Activated T-cell treated with anti-CD3 and anti-CD28 coated beads for 1 hour (primary cell): ENCODE data around the gene SPATA24.
"Not testable (repeated sequence)": the region's sequence is repeated elsewhere in the genome, so short reads cannot be mapped to it uniquely, and the experiment has no call there.

ENCODE experiments used
- DNase-seq: peaks from one replicate; pipeline ENCODE4 v3.0.0-alpha.2; 2020; ENCODE audit warnings: low read depth

The SPATA24 gene

DNA sequence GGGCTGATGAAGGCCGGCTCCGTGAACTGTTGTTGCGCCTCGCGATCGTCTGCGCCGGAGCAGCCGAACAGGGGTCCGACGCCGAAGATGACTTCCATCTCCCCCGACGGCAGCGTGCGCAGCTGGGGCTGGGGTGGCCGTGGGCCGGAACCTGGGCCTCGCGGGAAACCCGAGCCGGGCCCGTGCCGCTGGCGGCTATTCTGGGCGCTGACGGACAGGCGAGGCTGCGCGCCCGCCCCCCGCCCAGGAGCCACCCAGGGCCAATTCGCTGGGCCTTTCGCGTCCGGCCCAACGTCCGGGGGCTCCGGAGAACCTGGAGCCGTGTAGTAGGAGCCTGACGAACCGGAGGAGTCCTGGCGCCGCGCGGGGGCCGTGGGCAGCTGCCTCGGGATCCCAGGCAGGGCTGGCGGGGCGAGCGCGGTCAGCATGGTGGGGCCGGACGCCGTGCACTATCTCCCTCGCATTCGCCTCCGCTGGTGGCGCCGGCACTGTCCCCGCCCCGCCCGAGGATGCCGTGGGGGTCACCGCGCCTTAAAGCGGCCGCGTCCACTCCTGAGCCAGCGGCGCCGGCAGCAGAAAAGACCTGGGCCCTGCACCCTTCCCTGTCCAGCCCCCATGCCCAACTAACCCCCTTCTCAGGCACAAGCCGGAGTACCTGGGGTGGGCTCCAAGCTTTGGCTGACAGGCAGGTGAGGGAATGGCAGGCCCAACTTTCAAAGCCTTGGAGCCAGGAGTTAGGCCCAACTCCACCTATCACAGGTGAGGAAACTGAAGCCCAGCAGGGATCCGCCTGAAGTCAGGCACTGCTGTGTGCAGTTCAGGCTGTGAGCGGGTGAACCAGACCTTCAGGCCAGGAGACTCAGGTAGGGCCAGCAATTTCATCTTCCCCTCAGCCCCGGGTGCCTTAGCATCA is 9.0 kb downstream of the SPATA24 start, which contains the start of gene PROB1:
TSS of gene PROB1 (minus strand) at position 451 of the 913 bp plus-strand sequence. CDS start at position 428, 23 bp downstream.
- no peak for DNase-seq

DNA sequence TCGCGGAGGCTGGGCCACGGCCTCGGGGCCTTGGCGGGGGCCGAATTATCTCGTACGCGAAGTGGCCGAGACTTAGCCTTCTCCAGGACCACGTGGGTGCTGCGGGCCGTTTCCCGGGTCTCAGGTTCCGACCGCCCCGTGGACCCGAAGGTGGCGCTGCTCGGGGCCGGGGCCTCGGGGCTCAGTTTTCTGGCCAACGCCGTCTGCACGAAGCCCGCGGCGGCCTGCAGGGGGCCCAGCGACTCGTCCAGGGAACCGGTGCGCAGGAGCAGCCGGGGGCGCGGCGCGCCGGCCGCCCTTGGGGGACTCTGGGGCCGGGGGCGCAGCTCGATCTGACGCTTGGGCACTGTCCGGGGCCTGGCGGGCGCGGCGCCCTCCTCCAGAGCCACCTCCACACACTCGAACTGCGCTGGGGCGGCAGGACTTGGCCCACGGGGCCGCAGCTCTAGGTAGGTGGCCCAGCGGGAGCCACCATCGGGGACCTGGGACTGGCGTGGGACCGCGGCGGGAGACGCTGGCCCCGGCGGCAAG is 9.7 kb downstream of the SPATA24 start:
- DNase-seq = no peak

DNA sequence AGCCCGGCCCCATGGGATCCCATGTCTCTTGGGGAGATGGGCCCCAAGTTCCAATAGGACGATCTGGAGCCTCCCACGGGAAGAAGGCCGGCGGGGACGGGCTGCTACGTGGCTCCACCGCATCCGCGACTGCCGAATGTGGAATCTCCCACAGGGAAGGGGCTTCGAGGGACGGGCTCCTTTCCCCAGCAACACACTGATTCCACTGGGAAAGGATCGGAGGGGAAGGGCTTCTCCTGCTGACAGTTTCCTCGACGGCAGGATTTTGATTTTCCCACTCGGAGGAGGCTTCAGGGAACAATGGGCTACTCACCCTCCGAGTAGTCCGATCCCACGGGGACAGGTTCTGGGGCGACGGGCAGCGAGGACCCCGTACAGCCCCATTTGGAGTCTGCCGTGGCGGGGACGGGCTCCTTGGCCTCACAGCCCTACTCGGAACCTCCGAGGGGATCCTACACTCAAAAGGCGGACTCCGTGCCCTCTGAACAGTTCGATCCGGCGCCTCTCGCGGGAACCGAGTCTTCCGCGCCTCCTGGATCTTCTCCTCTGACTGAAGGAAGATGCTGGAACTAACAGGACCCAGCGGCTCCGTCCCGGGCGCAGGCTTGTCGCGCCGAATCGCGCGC is 10.3 kb downstream of the SPATA24 start:
- DNase-seq = no peak

DNA sequence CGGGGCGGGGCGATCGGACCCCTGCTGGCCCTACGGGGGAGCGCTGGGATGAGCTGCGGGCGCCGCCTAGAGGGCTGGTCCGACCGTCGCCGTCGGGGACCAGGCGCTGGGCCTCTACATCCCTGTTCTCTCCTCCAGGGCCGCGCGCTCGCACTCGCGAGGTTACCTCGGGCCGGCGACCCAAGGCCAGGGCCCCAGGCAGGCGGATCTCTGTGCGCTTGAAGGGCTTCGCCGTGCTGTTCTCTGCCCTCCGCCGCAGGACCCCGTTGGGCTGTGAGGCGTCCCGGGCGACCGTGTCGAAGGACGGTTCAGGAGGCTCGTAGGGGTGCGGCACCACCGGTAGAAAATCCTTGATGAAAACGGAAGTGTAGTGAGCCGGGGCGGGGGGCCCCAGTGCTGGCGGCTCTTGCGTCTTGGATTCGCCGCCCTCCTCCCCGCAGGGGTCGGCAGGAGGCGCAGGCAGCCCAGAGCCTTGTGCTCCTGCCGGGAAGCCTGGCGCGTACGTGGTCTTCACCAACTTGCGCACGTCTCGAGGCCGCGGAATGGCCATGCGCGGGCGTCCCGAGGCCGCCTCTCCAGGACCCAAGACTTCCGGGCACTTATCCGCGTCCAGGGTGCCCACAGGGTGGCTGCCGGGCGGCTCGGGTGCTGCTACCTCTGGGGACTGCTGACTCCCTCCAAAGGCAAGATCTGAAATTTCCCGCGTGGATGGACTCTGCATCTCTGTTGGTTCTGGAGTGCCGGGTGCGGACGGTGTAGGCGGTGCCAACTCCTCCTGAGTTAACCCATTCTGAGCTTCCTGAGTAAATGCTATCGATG is 11.0 kb downstream of the SPATA24 start:
- DNase-seq = peak; percentile 61

DNA sequence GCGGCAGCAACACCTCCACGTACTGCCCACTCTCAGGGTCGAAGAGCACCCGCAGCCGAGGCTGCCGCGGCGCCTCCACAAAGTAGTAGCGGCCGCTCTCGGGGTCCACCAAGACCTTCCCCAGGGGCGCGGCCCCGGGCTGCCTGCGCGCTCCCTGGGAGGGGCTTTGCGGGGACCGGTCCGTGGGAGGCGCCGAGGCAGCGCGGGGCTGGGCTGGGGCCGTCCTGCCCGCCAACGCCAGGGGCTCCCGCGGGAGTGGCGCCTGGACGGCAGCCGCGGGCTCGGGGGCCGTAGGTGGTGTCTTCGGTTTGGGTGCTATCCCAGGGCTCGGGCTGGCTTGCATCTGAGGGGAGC is 11.6 kb downstream of the SPATA24 start:
- no peak for DNase-seq

DNA sequence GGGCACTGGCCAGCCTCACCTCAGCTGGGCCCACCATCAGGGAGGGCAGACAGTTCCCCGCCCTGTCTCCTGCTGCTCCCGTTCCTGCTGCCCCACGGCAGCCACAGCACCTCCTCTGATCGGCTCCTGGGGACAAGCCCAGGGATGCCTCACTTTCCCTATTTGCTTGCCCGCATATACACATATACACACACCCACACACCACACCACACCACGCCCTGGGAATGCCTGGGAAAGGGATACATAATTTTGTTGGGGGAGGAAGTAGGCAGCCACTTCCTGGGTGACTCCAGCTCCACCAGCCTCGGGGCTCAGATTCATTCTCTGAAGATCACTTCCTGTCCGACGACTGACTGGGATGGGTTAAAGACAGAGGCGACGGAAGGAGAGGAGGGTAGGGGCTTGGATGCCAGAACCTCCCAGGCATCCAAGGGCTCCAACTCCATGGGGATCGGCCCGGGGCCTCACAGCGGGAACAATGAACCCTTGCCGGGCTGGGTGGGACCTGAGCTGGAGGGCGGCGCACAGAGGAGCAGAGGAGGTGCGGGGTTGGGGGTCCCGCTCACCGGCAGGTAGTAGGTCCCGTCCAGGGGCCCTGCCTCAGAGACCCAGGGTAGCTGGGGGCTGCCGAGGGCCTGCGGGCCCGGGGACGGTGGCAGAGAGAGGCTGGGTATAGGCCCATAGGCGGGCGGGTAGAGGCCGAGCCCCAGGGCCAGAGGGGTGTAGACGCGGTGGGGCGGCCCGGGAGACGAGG is 12.1 kb downstream of the SPATA24 start:
- no peak for DNase-seq

DNA sequence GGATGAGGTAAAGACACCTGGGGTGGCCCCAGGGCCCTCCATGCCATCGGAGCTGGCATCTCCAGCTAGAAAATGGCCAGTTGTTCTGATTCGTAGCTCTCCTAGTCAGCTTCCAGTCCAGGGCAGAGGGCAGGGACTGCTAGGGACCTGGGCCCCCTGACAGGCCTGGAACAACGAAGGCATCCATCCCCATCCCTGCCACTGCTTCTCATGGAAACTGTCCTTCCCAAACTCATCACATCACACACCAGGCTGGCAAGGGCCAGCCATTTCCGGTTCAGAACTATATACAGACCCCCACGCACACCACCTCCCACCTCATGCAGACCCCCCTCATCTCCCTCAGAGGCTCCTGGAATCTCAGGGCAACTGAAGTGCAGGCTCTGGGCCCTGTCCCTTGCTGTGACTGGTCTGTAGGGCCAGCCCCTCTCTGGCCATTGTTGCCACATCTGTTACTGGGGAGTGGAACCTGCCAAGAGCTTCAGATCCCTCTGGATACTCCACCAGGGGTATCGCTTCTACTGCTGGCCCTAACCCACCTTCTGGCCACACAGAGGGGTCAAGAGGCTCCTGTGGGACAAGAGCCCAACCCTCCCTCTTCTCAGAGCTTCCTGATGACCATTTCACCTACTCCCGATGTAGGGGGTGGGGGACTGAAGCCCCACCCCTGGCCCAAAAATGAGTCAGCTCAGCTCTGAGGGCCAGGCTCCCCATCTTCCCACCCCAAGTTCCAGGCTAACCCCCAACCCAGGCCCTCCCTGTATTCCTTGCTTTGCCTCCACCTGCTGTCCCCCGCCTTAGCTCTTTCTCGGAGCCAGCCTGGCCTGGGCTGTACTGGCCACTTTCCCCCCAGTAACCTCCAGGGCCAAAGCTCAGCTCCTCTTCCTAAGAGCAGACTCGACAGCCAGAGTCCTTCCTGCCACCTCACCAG is 13.0 kb downstream of the SPATA24 start:
- DNase-seq = no peak

DNA sequence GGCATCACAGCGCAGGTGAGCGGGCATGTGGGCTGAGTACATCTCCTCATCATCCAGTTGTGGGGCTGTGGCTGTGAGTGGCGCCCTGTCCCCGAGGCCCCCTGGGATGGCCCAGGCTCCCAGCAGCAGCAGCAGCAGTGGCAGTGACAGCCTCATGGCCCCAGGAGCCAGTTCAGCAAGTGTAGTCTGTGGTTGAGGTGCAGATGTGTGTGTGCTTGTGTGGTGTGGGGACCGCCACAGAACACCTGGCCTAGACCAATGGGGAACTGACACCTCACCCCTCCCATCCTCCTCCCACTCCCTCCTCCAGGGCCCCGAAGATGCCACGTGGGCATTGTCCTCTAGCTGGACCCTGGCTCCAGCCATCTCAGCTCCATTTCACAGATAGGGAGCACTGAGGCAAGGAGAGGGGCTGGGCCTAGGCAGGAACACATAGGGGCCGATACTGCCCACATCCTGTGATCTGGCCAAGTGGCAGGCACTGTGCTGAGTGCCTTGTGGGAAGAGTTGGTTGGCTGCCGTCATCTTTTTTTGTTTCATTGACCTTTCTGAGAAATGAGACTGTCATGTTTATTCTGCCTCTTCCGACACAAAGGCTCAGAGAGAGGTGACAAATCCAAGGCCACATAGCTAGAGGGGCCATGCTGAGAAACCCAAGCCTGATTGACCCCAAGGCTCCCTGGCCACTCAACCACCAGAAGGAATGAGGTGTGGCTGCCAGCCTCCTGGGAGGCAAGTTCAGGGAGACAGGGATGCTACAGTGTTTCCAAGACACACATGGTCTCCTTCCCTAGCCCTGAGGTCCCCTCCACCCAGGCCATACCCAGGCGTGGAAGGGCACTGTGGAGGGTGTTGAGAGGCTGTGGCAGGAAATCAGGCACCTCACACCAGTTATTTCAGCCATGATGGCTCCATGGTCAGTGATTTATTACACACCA is 13.9 kb downstream of the SPATA24 start, which contains the start of gene MZB1:
TSS of gene MZB1 (minus strand) at position 213 of the 938 bp plus-strand sequence. CDS start at position 156, 57 bp downstream.
- DNase-seq = no peak

DNA sequence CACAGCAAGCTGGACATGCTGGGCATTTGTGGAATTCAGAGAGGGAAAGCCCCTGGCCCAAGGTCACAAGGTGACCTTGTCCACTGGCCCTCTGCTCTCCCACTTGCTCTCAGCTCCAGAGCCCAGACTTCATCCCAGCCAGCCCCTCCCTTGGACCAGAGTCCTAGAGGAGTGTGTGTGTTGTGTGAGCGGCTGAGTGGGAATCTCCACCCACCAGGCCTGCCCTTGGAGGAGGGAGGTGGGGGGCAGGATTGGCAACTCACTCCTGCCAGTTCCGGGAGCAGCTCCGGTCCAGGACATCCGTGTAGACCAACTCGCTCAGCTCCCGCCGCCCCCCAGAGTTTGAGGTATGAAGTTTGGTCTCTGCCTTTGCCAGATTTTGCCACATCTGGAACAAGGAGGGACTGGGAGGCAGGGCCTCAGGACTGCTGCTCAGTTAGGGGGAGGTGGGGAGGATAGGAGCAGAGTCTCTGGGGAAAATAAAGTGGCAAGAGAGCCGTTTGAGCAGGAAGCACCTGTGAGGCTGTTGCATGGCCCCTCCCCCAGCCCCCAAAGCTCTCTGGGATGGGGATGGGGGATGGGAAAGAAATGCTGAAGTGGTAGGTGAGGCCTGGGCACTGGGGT is 15.6 kb downstream of the SPATA24 start:
- DNase-seq = no peak

DNA sequence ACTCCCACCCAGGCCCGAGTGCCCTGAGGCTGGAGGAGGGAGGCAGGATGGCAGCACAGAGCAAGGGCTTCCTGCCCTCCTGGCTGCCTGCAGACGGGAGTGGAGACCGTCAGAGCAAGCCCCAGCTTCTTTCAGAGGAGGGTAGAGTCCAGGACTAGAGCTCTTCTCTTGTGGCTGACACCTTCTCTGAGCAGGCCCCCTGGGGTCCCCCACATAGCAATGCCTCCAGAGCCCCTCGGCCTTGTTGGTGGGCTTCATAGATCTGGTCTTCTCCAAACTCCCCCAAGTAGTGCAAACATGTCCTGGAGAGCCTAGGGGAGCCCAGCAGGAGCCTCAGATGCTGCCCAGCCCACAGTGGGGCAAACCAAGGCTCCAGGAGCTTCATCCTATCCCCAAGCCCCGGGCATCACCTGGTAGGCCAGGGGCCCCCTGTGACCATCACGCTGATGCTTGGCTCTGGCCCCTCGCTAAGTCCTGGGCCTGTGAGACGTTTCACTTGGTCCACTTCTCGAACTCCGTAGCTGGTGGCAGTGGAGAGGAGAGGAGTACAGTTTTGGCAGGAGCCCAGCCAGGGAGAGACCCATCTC is 16.2 kb downstream of the SPATA24 start:
- no peak for DNase-seq

DNA sequence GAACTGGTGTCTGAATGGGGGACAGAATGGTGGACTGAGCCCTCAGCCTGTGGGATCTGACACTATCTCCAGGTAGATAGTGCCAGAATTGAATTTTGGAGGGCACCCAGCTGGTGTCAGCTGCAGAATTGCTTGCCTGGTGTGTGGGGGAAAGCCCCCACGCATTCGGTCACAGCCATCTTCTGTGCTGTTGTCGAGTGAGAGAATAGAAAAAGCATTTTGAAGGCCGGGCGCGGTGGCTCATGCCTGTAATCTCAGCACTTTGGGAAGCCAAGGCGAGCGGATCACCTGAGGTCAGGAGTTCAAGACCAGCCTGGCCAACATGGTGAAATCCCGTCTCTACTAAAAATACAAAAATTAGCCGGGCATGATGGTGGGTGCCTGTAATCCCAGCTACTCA is 16.9 kb downstream of the SPATA24 start:
- DNase-seq = not testable (repeated sequence)

DNA sequence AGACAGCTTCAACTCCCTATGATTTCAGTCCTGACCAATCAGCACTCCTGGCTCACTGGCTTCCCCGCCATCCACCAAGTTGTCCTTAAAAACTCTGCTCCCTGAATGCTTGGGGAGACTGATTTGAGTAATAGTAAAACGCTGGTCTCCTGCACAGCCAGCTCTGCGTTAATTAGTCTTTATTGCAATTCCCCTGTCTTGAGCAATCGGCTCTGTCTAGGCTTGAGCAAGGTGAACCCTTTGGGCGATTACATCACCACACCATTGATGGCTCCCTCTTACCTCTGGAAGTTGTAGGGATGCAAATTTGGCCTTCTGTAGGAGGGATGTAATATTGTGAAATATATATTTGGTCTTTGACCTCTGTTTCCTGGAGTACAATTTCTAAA is 17.8 kb downstream of the SPATA24 start:
- no peak for DNase-seq

DNA sequence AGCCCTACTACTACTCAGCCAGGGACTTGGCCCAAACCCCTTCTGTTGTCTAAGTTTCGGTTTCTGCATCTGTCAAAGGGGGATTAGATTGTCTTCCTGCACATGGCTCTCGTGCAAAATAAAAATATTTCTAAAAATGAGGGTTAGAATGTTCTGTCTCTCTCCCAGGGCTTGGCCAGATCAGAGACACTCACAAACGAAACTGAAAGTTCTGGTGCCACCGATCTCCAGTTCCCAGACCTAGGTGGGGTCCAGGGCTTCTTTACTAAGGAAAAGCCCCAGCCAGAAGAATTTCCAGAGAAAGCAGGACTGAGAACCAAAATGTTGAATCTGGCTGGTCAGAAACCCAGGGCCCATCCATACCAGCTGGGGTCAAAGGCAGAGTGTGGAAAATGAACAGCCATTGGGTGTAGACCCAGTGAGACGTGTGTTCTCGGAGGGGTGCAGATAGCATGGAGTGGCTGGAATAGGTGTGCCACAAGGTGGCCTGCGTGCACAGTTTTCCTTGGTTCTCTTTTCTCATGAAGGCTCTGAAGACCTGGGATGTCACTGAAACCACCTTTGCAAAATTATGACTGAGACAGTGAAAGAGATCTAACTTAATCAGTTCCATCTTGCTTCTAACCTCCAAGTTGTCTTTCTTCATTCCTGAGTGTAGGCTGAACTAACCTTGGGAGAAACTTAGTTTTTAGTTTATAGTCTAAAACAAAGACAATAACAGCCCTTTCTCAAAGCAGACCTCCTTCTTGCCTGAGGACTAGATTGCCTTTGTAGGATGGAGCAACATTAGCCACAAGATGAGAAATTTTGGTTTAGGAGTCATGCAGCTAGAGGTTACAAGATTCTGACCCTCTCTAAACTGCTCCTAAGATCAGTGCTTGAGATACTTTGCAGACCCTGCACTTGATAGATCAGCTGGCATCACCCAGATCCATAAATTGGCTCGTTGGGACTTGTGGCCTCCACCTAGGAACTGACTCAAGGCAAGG is 18.5 kb downstream of the SPATA24 start:
- DNase-seq = no peak

DNA sequence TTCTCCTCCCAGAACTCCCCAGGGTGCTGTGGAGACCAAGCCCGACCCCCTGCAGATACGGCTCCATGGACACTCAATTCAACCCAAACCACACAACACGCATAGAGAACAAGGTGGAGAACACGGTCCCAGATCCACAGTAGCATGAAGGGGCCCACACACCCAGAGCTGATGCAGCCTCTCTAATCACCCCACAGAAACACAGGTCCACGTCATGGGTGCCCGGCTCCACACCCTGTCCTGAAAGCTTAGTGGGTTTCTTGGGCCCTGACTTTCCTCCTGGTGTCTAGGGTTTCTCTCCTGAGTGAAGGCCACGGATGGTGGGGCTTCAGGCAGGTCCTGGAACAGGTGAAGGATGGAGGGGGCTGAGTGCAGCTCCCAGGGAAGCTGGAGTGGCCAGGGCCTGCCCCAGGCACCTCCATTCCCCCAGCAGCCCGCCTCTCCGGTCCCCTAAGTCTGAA is 19.3 kb downstream of the SPATA24 start:
- DNase-seq = no peak

DNA sequence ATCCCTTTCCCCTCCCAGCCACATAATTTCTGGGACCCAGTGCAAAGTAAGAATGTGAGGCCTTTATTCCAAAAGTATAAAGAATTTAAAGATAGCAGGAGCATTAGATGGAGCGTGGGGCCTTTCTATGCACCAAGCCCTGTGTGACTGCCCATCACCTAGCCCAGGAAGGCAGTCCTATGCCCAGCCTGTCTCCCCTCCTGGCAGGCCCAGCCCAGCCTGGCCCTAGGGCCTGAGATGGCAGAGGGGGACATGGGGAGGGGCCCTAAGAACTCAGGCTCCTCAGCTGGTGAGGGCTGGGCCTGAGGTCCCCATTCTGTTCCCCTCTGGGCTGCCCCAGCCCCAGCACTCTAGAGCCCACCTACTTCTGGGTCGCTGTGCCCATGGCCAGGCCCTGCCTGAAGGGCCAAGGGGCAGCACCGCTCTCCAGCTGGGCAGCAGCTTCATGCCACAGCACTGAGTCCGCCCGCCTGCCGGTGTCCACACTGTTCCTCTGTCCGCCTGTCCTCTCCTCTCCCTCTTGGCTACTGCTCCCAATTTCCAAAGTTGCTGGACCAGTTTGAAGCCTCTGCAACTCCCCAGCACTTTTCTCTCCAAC is 19.8 kb downstream of the SPATA24 start:
- no peak for DNase-seq

DNA sequence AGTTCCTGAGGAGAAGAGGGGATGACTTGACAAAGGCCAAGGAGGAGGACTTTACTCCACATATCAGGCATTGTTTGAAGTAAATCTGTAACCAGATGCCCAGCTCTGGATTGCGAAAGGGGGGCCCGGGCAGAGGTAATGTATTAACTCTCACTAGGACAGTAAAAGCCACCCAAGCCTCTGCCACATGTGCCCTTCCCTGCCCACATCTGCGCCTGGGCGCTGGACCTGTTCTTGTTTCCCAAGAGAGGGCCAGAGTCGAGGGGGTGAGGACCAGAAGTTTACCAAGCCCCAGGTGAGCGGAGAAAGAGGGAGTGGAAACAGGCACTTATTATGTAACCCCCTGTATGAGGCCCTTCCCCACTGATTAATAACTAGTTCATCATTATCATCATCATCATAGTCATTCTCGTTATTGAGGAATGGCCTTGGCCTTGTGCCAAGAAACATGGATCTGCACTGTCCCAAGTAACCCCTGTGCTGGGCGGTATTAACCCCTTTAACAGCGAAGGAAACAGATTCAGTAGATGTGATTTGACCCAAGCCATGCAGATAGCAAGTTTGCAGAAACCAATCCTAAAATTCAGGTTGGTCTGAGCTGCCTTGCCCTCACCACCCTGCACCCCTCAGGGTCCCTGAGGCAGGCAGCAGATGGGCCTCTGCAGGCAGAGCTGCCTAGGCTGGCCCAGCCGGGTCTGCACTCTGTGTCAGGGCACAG is 20.5 kb downstream of the SPATA24 start, which contains the start of gene SLC23A1:
TSS of gene SLC23A1 (minus strand) at position 23 of the 718 bp plus-strand sequence. CDS start 44 bp downstream, outside the sequence.
- DNase-seq = no peak
